ENCODE results near the gene CLPX.

DNA sequence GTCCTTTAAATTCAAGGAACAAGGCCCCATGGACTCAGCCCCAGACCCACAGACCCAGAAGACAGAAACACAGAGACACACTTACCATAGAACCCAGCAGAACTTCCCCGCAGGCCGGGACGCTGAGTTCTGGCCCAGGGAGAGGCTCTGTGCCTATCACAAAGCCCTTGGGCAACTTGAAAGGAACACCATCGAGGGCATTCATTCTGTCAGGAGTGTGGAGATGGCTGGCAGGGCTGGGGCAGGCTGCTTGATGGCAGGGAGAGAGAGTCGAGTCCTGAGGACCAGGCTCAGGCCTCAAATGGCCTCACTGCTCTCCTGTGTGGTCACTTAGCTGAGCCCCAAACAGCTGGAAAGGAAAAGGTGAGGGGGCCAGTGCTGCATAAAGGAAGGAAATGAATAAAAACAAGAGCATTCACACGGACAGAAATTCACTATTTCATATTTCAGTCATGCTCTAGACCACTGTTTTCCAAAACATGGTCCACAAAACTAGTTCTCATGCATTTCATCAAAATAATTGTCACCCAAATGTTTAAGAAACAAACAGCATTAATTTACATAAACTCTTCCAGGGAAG lies 79.0 kb downstream of the CLPX start:
- TF ChIP-seq, protein P1, sequence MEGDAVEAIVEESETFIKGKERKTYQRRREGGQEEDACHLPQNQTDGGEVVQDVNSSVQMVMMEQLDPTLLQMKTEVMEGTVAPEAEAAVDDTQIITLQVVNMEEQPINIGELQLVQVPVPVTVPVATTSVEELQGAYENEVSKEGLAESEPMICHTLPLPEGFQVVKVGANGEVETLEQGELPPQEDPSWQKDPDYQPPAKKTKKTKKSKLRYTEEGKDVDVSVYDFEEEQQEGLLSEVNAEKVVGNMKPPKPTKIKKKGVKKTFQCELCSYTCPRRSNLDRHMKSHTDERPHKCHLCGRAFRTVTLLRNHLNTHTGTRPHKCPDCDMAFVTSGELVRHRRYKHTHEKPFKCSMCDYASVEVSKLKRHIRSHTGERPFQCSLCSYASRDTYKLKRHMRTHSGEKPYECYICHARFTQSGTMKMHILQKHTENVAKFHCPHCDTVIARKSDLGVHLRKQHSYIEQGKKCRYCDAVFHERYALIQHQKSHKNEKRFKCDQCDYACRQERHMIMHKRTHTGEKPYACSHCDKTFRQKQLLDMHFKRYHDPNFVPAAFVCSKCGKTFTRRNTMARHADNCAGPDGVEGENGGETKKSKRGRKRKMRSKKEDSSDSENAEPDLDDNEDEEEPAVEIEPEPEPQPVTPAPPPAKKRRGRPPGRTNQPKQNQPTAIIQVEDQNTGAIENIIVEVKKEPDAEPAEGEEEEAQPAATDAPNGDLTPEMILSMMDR (IDR thresholded peaks at IDR 0.05), result no peak
- TF ChIP-seq EZH2 (IDR thresholded peaks at IDR 0.05; ENCODE audit: borderline replicate concordance, insufficient read depth, low read depth, low read length, poor library complexity, severe bottlenecking), result no peak
